ENCODE data around the gene FGB.

DNA sequence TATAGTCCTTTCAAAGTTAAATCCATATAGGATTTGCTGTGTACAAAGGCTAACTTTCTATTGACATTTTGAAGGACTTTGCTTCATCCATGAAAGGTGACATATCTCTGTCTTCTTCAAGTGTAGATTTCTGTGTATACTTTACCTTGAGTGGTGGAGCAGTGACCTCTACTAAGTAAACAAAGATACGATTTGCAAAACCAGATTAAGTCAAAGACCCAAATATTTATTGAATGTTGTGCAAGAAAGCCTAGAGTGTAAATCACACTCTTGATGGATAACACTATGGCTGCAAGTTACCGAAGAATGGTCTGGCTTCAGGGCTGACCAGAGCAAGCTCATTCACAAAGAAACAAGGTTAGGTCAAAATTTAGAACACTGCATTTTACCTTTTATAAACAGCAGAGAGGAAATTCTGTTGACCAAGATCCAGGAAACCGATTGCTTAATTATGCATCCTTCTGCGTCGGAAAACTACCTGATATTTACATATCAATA, 55.1 kb downstream of the FGB start:
- TF ChIP-seq, protein P1, sequence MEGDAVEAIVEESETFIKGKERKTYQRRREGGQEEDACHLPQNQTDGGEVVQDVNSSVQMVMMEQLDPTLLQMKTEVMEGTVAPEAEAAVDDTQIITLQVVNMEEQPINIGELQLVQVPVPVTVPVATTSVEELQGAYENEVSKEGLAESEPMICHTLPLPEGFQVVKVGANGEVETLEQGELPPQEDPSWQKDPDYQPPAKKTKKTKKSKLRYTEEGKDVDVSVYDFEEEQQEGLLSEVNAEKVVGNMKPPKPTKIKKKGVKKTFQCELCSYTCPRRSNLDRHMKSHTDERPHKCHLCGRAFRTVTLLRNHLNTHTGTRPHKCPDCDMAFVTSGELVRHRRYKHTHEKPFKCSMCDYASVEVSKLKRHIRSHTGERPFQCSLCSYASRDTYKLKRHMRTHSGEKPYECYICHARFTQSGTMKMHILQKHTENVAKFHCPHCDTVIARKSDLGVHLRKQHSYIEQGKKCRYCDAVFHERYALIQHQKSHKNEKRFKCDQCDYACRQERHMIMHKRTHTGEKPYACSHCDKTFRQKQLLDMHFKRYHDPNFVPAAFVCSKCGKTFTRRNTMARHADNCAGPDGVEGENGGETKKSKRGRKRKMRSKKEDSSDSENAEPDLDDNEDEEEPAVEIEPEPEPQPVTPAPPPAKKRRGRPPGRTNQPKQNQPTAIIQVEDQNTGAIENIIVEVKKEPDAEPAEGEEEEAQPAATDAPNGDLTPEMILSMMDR (IDR thresholded peaks at IDR 0.05) = no peak
- no peak for TF ChIP-seq EZH2 (IDR thresholded peaks at IDR 0.05; ENCODE audit: borderline replicate concordance, insufficient read depth, low read depth, low read length, poor library complexity, severe bottlenecking)
